GM21717 (cell line): ENCODE data around the gene ETFA.
"Not testable (repeated sequence)": the region's sequence is repeated elsewhere in the genome, so short reads cannot be mapped to it uniquely, and the experiment has no call there.

Experiments used
- ATAC-seq: cut with Tn5 transposase; IDR thresholded peaks from one replicate; pipeline ENCODE4 v1.9.1; 2021; ENCODE audit warnings: mild to moderate bottlenecking, moderate library complexity; ENCODE audit not compliant: unreplicated experiment

ETFA gene

GRCh38 chr15:76285241-76285825 lies 25.9 kb downstream of the ETFA start:
- no peak for ATAC-seq

- ATAC-seq = no peak
Measured at GRCh38 chr15:76282465-76282864, 28.8 kb downstream of the ETFA start.

GRCh38 chr15:76278651-76279050 lies 32.6 kb downstream of the ETFA start:
- ATAC-seq = no peak

- ATAC-seq = no peak
Measured at GRCh38 chr15:76274821-76275220, 36.4 kb downstream of the ETFA start.

GRCh38 chr15:76274226-76274625 lies 37.0 kb downstream of the ETFA start:
- no peak for ATAC-seq

GRCh38 chr15:76270876-76271275 lies 40.4 kb downstream of the ETFA start:
- no peak for ATAC-seq

- ATAC-seq = no peak
Measured at GRCh38 chr15:76267077-76267476, 44.2 kb downstream of the ETFA start.

- ATAC-seq = not testable (repeated sequence)
Measured at GRCh38 chr15:76265769-76266168, 45.5 kb downstream of the ETFA start.

- no peak for ATAC-seq
Measured at GRCh38 chr15:76260246-76260938, 50.9 kb downstream of the ETFA start.

- no peak for ATAC-seq
Measured at GRCh38 chr15:76259392-76259791, 51.9 kb downstream of the ETFA start.

- no peak for ATAC-seq
Measured at GRCh38 chr15:76258460-76258859, 52.8 kb downstream of the ETFA start.

- no peak for ATAC-seq
Measured at GRCh38 chr15:76253691-76254473, 57.4 kb downstream of the ETFA start.

GRCh38 chr15:76252249-76252648 lies 59.0 kb downstream of the ETFA start:
- ATAC-seq = no peak

GRCh38 chr15:76251717-76252116 lies 59.6 kb downstream of the ETFA start:
- no peak for ATAC-seq

GRCh38 chr15:76245072-76245610 lies 66.1 kb downstream of the ETFA start:
- no peak for ATAC-seq

GRCh38 chr15:76239786-76240185 lies 71.5 kb downstream of the ETFA start:
- no peak for ATAC-seq

- ATAC-seq = no peak
Measured at GRCh38 chr15:76236350-76236749, 74.9 kb downstream of the ETFA start.

GRCh38 chr15:76235186-76235826 lies 76.0 kb downstream of the ETFA start:
- no peak for ATAC-seq

- ATAC-seq = no peak
Measured at GRCh38 chr15:76234337-76234889, 76.9 kb downstream of the ETFA start.

GRCh38 chr15:76233921-76234320 lies 77.3 kb downstream of the ETFA start:
- no peak for ATAC-seq

GRCh38 chr15:76229266-76229665 lies 82.0 kb downstream of the ETFA start:
- ATAC-seq = no peak
